ENCODE results near the gene EXOSC5.
"Not testable (repeated sequence)": the region's sequence is repeated elsewhere in the genome, so short reads cannot be mapped to it uniquely, and the experiment has no call there.

The EXOSC5 gene

GRCh38 chr19:41426116-41426841 is 29.1 kb upstream of the EXOSC5 start:
- no peak for DNase-seq (ENCODE audit: low read depth)

GRCh38 chr19:41425174-41426115 is 28.3 kb upstream of the EXOSC5 start:
- DNase-seq (ENCODE audit: low read depth), result no peak

GRCh38 chr19:41424335-41425173 is 27.4 kb upstream of the EXOSC5 start:
- DNase-seq (ENCODE audit: low read depth), result no peak

GRCh38 chr19:41422955-41423354 is 25.8 kb upstream of the EXOSC5 start:
- no peak for DNase-seq (ENCODE audit: low read depth)

- no peak for DNase-seq (ENCODE audit: low read depth)
Observed at GRCh38 chr19:41422456-41422855, 25.3 kb upstream of the EXOSC5 start.

- DNase-seq (ENCODE audit: low read depth), result no peak
Observed at GRCh38 chr19:41421973-41422372, 24.8 kb upstream of the EXOSC5 start.

- no peak for DNase-seq (ENCODE audit: low read depth)
Observed at GRCh38 chr19:41421314-41421713, 24.2 kb upstream of the EXOSC5 start.

GRCh38 chr19:41420101-41420880 is 23.1 kb upstream of the EXOSC5 start:
- no peak for DNase-seq (ENCODE audit: low read depth)

GRCh38 chr19:41416194-41416674 is 19.1 kb upstream of the EXOSC5 start:
- DNase-seq (ENCODE audit: low read depth), result no peak

GRCh38 chr19:41415154-41415571 is 18.0 kb upstream of the EXOSC5 start:
- no peak for DNase-seq (ENCODE audit: low read depth)

- no peak for DNase-seq (ENCODE audit: low read depth)
Observed at GRCh38 chr19:41414461-41414860, 17.3 kb upstream of the EXOSC5 start.

- DNase-seq (ENCODE audit: low read depth), result no peak
Observed at GRCh38 chr19:41413947-41414346, 16.8 kb upstream of the EXOSC5 start.

GRCh38 chr19:41412953-41413352 is 15.8 kb upstream of the EXOSC5 start:
- DNase-seq (ENCODE audit: low read depth), result no peak

GRCh38 chr19:41411968-41412265 is 14.8 kb upstream of the EXOSC5 start:
- no peak for DNase-seq (ENCODE audit: low read depth)

GRCh38 chr19:41411100-41411967 is 14.2 kb upstream of the EXOSC5 start:
- DNase-seq (ENCODE audit: low read depth), result no peak

- DNase-seq (ENCODE audit: low read depth), result no peak
Observed at GRCh38 chr19:41410336-41411054, 13.3 kb upstream of the EXOSC5 start.

GRCh38 chr19:41409288-41409687 is 12.1 kb upstream of the EXOSC5 start:
- peak; percentile 53 for DNase-seq (ENCODE audit: low read depth)

GRCh38 chr19:41408846-41409245 is 11.7 kb upstream of the EXOSC5 start:
- not testable (repeated sequence) for DNase-seq (ENCODE audit: low read depth)

GRCh38 chr19:41408256-41408655 is 11.1 kb upstream of the EXOSC5 start:
- no peak for DNase-seq (ENCODE audit: low read depth)

- DNase-seq (ENCODE audit: low read depth), result no peak
Observed at GRCh38 chr19:41407271-41407670, 10.1 kb upstream of the EXOSC5 start.

Measured in ELR (cell line).